Neural cell (in vitro differentiated cells): ENCODE data around the gene WDR20. TPM values are rescaled to one million over a fixed set of nuclear protein-coding genes. Genes with fewer than 3 reads are reported as not detected.

Experiments used
- H2AFZ ChIP-seq: fragments of 200-600, 300-800 bp; sonication (generic), shearing (Covaris generic); 2 replicates; pipeline ENCODE4 v1.6.0; 2014; ENCODE audit warnings: low read depth, mild to moderate bottlenecking, antibody characterized with exemption, low read length, moderate library complexity
- H3F3A ChIP-seq: fragments of 200-600 bp; shearing (Covaris generic); 2 replicates; pipeline ENCODE4 v1.6.1; 2016; ENCODE audit warnings: mild to moderate bottlenecking, moderate library complexity, mixed read lengths, antibody characterized with exemption, low read length; ENCODE audit not compliant: insufficient read depth, poor library complexity, severe bottlenecking
- H3K27ac ChIP-seq: fragments of 200-600, 300-800 bp; sonication (generic), shearing (Covaris generic); 2 replicates; pipeline ENCODE4 v1.5.1; 2014; ENCODE audit warnings: mild to moderate bottlenecking, low read length, moderate library complexity
- H3K27me3 ChIP-seq: fragments of 300-800, 200-600 bp; sonication (generic), shearing (Covaris generic); 2 replicates; pipeline ENCODE4 v1.6.0; 2014; ENCODE audit warnings: mild to moderate bottlenecking, low read depth, low read length, moderate library complexity; ENCODE audit not compliant: insufficient read depth
- H3K36me3 ChIP-seq: fragments of 300-800, 200-600 bp; sonication (generic), shearing (Covaris generic); 2 replicates; pipeline ENCODE4 v1.5.1; 2014; ENCODE audit warnings: mild to moderate bottlenecking, antibody characterized with exemption, low read length, moderate library complexity; ENCODE audit not compliant: insufficient read depth
- H3K4me2 ChIP-seq: fragments of 300-800, 200-600 bp; sonication (generic), shearing (Covaris generic); 2 replicates; pipeline ENCODE4 v1.6.0; 2014; ENCODE audit warnings: mild to moderate bottlenecking, low read length
- H3K4me3 ChIP-seq: fragments of 300-800, 200-600 bp; sonication (generic), shearing (Covaris generic); 2 replicates; pipeline ENCODE4 v1.5.1; 2014; ENCODE audit warnings: mild to moderate bottlenecking, low read length, moderate library complexity
- H3K79me2 ChIP-seq: fragments of 200-600 bp; shearing (Covaris generic); replicated peaks from 2 replicates; pipeline ENCODE4 v1.6.0; 2014; ENCODE audit warnings: mild to moderate bottlenecking, low read length, moderate library complexity; ENCODE audit not compliant: insufficient read depth
- H3K9ac ChIP-seq: fragments of 300-800, 200-600 bp; sonication (generic), shearing (Covaris generic); 2 replicates; pipeline ENCODE4 v1.6.1; 2016; ENCODE audit warnings: mild to moderate bottlenecking, low read length, mixed read lengths
- H3K9me2 ChIP-seq: fragments of 200-600 bp; shearing (Covaris generic); 2 replicates; pipeline ENCODE4 v1.6.1; 2016; ENCODE audit warnings: mild to moderate bottlenecking, low read length, mixed read lengths; ENCODE audit not compliant: insufficient read depth
- H3K9me3 ChIP-seq: fragments of 200-600, 300-800 bp; sonication (generic), shearing (Covaris generic); 2 replicates; pipeline ENCODE4 v1.6.1; 2016; ENCODE audit warnings: mild to moderate bottlenecking, mixed run types, low read length, moderate library complexity, mixed read lengths
- H4K20me1 ChIP-seq: fragments of 200-600 bp; shearing (Covaris generic); 2 replicates; pipeline ENCODE4 v1.6.1; 2016; ENCODE audit warnings: mild to moderate bottlenecking, mixed run types; ENCODE audit not compliant: insufficient read depth
- CTCF ChIP-seq: fragments of 450-650 bp; IDR thresholded peaks from 2 replicates; pipeline ENCODE4 v1.5.1; 2014; ENCODE audit warnings: antibody characterized with exemption, mild to moderate bottlenecking, moderate library complexity; ENCODE audit not compliant: poor library complexity, severe bottlenecking
- EP300 ChIP-seq: fragments of 450-650 bp; conservative IDR thresholded peaks from 2 replicates; pipeline ENCODE4 v1.6.1; 2014; ENCODE audit warnings: antibody characterized with exemption, mild to moderate bottlenecking, moderate library complexity; ENCODE audit not compliant: poor library complexity, severe bottlenecking
- EZH2 ChIP-seq: fragments of 200-600, 300-800 bp; shearing (Covaris generic), sonication (generic); IDR thresholded peaks from 2 replicates; pipeline ENCODE4 v1.6.1; 2014; ENCODE audit warnings: antibody characterized with exemption, low read length, borderline replicate concordance, mild to moderate bottlenecking; ENCODE audit not compliant: insufficient read depth, poor library complexity, severe bottlenecking
- MXI1 ChIP-seq: fragments of 450-650 bp; conservative IDR thresholded peaks from 2 replicates; pipeline ENCODE4 v1.6.1; 2014; ENCODE audit warnings: antibody characterized with exemption, mild to moderate bottlenecking; ENCODE audit not compliant: poor library complexity, severe bottlenecking
- POLR2AphosphoS5 ChIP-seq: IDR thresholded peaks from 2 replicates; pipeline ENCODE4 v1.6.1; 2012
- RAD21 ChIP-seq: fragments of 450-650 bp; conservative IDR thresholded peaks from 2 replicates; pipeline ENCODE4 v1.6.1; 2014; ENCODE audit warnings: antibody characterized with exemption, mild to moderate bottlenecking, moderate library complexity
- REST ChIP-seq: IDR thresholded peaks from 2 replicates; pipeline ENCODE4 v1.6.1; 2012; ENCODE audit warnings: borderline replicate concordance
- SMC3 ChIP-seq: fragments of 450-650 bp; conservative IDR thresholded peaks from 2 replicates; pipeline ENCODE4 v1.6.1; 2014; ENCODE audit warnings: antibody characterized with exemption, mild to moderate bottlenecking, moderate library complexity; ENCODE audit not compliant: poor library complexity
- TAF1 ChIP-seq: IDR thresholded peaks from 2 replicates; pipeline ENCODE4 v1.6.1; 2012; ENCODE audit warnings: low read depth
- polyA plus RNA-seq: library from polyadenylated mRNA; depleted of rRNA; stranded (reverse); fragments of >200 nt; gene quantifications from 2 replicates; pipeline ENCODE4 v1.2.3, GENCODE V29; 2014

The WDR20 gene
- polyA plus RNA-seq, 1 donor from 2014 or later = 28.6 TPM

GRCh38 chr14:102117852-102118251 is 21.8 kb upstream of the WDR20 start:
- Histone ChIP-seq H3K79me2 (no peaks in the 10 kb centered on the region), H3K4me3 (no peak overlapping the region), H3K9me2 (no peaks in the 10 kb centered on the region), H3K9ac (no peak overlapping the region), H2AFZ (no peak overlapping the region), H3K36me3 (no peaks in the 10 kb centered on the region), H3K4me2 (no peak overlapping the region), H3K27ac (no peak overlapping the region), H4K20me1 (no peaks in the 10 kb centered on the region), H3K27me3 (no peaks in the 10 kb centered on the region), H3F3A (no peaks in the 10 kb centered on the region), H3K9me3 (no peaks in the 10 kb centered on the region)
- TF ChIP-seq RAD21 (no peak), TAF1 (no peak), CTCF (no peak), POLR2AphosphoS5 (no peak), EP300 (no peak), EZH2 (no peak), REST (no peak), SMC3 (no peak), MXI1 (no peak)

- Histone ChIP-seq H4K20me1 (no peaks in the 10 kb centered on the region), H3K9me2 (no peaks in the 10 kb centered on the region), H2AFZ (no peak overlapping the region), H3K36me3 (no peaks in the 10 kb centered on the region), H3K4me2 (no peak overlapping the region), H3F3A (no peaks in the 10 kb centered on the region), H3K9ac (no peak overlapping the region), H3K27me3 (no peaks in the 10 kb centered on the region), H3K9me3 (no peaks in the 10 kb centered on the region), H3K79me2 (no peaks in the 10 kb centered on the region), H3K4me3 (no peak overlapping the region), H3K27ac (no peak overlapping the region)
- TF ChIP-seq POLR2AphosphoS5 (no peak), REST (no peak), EP300 (no peak), SMC3 (no peak), MXI1 (no peak), EZH2 (no peak)
Observed at GRCh38 chr14:102120888-102121287, 18.8 kb upstream of the WDR20 start.
